ENCODE data around the gene KCNQ1.
"Not testable (repeated sequence)": the region's sequence is repeated elsewhere in the genome, so short reads cannot be mapped to it uniquely, and the experiment has no call there.

The KCNQ1 gene

GRCh38 chr11:2593393-2593950 is 148.7 kb downstream of the KCNQ1 start:
- no peak for DNase-seq (ENCODE audit: low read depth)

DNA sequence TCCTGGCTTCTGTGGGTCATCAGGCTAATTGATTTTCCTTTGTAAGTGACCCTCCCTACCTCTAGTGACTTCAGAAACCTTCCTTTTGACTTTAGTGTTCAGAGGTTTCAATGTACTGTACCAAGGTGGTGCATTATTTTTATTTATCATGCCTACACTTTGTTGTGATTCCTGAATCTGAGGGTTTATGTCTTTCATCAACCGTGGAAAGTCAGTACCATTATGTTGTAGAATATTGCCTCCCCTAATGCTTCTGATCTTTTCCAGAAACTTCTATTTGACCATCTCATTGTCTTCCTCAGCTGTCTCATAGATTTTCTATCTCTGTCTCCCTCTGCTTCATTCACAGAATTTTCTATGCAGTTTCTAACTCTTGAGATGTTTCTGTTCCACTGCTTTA is 149.5 kb downstream of the KCNQ1 start:
- no peak for DNase-seq (ENCODE audit: low read depth)

DNA sequence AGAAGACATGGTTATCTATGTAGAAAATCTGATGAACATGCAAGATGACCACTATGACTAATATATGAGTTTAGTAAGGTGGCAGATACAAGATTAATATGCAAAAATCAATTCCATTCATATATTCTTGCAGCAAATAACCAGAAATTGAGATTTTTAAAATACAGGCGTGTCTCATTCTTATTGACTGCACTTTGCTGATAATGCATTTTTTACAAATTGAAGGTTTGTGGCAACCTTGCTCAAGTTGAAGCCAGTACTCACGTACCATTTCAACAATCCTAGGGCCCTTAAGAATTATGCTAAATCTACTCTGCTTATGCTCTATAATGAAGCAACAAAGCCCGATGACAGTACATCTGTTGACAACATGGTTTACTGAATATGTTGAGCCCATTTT is 150.4 kb downstream of the KCNQ1 start:
- DNase-seq (ENCODE audit: low read depth), result no peak

GRCh38 chr11:2599561-2600189 is 154.9 kb downstream of the KCNQ1 start:
- no peak for DNase-seq (ENCODE audit: low read depth)

- DNase-seq (ENCODE audit: low read depth), result no peak
Observed at GRCh38 chr11:2609345-2609744, 164.5 kb downstream of the KCNQ1 start.

DNA sequence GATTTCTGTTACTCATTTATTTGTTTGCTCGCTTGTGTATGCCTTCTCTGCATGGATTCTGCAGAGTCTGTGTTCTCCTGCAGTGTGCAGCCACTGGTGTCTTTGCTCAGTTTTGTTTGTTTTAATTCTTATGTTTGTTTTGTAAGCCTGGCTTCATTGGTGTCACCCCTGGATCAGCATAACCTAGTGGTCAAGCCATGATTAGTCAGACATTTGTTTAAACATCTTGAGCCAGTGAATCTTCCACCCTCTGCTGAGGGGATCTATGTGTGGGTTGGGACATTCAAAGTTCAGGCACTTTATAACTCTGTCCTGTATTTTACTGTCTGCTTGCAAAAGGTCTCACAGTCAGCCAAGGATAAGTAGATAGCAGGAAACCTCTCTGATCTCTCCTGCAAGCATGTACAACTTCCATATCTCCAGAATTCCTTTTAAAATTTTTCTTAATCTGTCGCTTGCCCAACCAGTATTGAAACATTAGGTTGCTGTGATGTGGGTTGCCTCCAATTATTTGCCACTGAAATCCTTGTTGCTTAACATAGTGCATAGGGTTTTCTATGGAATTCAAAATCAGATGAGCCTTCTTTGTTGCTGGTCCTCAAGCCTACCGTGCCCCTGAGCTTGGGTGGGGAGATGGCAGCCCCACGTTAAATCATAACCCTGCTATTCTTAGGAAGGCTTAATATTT is 168.2 kb downstream of the KCNQ1 start:
- no peak for DNase-seq (ENCODE audit: low read depth)

- DNase-seq (ENCODE audit: low read depth), result no peak
Observed at GRCh38 chr11:2621894-2622293, 177.1 kb downstream of the KCNQ1 start.

DNA sequence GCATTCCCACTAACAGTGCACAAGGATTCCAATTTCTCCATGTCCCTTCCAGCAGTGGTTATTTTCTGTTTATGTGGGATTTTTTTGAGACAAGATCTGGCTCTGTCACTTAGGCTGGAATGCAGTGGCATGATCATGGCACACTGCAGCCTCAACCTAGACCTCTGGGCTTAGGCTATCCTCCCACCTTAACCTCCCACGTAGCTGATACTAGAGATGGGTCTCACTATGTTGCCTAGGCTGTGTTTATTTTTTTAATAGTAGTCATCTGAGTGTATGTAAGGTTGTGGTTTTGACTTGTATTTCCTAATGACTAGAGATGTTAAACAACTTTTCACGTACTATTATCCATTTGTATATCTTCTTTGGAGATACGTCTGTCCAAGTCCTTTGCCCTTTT is 180.4 kb downstream of the KCNQ1 start:
- no peak for DNase-seq (ENCODE audit: low read depth)

GRCh38 chr11:2630679-2631078 is 185.9 kb downstream of the KCNQ1 start:
- DNase-seq (ENCODE audit: low read depth), result no peak

GRCh38 chr11:2631161-2631560 is 186.4 kb downstream of the KCNQ1 start:
- no peak for DNase-seq (ENCODE audit: low read depth)

- not testable (repeated sequence) for DNase-seq (ENCODE audit: low read depth)
Observed at GRCh38 chr11:2639763-2640162, 195.0 kb downstream of the KCNQ1 start.

DNA sequence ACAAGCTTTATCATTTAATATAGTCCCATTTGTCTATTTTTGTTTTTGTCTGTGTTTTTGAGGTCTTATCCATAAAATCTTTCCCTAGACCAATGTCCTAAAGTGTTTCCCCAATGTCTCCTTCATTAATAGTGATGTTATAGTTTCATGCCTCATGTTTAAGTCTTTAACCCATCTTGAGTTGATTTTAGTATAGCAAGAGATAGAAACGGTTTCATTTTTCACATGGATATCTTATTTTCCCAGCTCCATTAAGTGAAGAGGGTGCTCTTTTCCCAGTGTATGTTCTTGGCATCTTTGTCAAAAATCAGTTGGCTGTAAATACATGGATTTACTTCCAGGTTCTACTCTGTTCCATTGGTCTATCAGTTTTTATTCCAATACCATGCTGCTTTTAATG is 196.8 kb downstream of the KCNQ1 start:
- DNase-seq (ENCODE audit: low read depth), result no peak

DNA sequence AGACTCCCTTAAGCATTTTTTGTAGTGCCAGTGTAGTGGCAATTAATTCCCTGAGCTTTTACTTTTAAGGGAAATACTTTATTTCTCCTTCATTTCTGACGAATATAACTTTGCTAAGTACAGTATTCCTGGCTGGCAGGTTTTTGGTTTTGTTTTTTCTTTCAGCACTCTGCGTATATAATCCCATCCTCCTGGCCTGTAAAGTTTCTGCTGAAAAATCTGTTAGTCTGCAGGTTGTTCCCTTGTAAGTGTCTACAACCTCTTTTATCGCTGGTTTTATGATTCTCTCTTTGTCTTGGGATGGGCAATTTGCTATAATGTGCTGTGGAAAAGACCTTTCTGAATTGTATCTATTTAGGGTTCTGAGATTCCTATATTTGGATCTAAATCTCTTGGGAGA is 198.9 kb downstream of the KCNQ1 start:
- DNase-seq (ENCODE audit: low read depth), result no peak

GRCh38 chr11:2644844-2645778 is 200.3 kb downstream of the KCNQ1 start:
- DNase-seq (ENCODE audit: low read depth), result no peak

GRCh38 chr11:2645779-2646118 is 200.9 kb downstream of the KCNQ1 start:
- no peak for DNase-seq (ENCODE audit: low read depth)

- no peak for DNase-seq (ENCODE audit: low read depth)
Observed at GRCh38 chr11:2647167-2647566, 202.4 kb downstream of the KCNQ1 start.

DNA sequence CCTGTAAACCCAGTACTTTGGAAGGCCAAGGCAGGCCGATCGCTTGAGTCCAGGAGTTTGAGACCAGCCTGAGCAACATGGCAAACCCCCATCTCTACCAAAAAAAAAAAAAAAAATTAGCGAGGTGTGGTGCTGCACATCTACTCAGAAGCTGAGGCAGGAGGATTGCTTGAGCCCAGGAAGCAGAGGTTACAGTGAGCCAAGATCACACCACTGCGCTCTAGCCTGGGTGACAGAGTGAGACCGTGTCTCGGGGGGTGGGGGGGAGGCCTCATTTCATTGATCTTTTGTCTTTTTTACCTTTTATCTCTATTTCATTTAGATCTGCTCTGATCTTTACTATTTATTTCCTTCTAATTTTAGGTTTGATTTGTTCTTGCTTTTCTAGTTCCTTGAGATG is 203.1 kb downstream of the KCNQ1 start:
- DNase-seq (ENCODE audit: low read depth), result no peak

- DNase-seq (ENCODE audit: low read depth), result no peak
Observed at GRCh38 chr11:2649400-2649799, 204.6 kb downstream of the KCNQ1 start.

DNA sequence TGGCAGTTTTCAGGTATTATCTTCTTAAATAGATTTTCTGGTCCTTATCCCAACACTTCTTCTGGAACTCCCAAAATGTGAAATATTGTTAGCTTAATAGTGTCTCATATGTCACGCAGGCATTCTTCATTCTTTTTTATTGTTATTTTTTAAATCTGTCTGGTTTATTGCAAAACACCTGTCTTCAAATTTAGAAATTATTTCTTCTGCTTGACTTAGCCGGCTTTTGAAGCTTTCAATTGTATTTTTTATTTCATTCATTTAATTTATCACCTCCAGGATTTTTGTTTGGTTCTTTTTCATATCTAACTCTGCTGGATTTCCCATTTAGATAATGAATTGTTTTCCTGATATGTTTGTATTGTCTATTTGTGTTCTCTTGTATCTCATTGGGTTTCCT is 205.0 kb downstream of the KCNQ1 start:
- no peak for DNase-seq (ENCODE audit: low read depth)

DNA sequence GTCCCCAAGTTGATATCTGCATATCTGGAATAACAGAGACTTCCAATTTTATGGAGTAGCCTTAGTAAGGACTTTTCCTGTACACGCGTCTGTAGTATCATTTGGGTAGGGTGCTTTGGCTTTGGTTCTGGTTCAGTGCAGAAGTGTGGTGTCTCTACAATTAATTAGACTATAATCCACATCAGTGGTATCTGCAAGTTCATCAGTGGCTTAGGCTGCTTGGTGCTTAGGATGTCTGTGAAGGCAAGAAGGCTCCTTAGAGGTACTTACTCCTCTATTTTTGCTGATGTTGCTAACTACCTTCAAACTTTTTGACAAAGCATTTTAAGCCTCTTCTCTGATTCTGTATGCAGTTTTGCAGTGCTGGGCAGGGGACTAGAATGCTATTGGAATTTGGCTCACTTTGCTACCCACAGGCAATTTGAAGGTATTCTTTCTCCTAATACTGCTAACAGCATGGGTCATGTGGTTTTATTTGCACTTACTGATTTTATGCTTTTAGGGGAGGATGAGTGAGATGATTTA is 205.6 kb downstream of the KCNQ1 start:
- no peak for DNase-seq (ENCODE audit: low read depth)

DNA sequence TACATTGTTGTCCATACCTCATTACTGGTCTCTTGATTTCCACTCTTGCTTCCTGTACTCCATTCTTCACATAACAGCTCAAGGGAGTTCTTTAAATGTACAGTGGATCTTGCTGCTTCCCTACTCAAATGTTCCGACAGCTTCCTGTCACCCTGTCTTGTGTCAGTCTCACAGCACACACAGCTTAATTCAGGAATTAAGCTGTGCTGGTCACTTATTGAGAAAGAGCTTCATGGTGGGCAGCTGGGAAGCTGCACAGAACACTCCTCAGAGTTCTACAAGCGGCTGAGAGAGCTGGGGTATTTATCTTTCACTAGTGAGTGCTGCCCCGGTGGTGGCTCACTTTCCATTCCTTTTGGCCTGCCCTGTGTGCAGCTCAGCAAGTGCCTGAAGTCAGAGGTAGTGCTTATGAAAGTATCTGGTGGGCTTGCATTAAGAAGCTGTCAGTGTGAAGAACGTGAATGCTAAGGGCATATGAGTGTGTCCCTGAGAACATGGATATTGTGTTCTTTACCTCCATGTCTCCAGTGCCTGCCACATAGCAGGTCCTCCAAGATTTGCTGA is 206.3 kb downstream of the KCNQ1 start:
- DNase-seq (ENCODE audit: low read depth), result no peak

GRCh38 chr11:2651826-2652271 is 207.0 kb downstream of the KCNQ1 start:
- no peak for DNase-seq (ENCODE audit: low read depth)
